Measurements from ENCODE around the gene NOTCH2.

- no peak for TF ChIP-seq EZH2phosphoT487 (IDR thresholded peaks at IDR 0.05)
- TF ChIP-seq, protein P1, sequence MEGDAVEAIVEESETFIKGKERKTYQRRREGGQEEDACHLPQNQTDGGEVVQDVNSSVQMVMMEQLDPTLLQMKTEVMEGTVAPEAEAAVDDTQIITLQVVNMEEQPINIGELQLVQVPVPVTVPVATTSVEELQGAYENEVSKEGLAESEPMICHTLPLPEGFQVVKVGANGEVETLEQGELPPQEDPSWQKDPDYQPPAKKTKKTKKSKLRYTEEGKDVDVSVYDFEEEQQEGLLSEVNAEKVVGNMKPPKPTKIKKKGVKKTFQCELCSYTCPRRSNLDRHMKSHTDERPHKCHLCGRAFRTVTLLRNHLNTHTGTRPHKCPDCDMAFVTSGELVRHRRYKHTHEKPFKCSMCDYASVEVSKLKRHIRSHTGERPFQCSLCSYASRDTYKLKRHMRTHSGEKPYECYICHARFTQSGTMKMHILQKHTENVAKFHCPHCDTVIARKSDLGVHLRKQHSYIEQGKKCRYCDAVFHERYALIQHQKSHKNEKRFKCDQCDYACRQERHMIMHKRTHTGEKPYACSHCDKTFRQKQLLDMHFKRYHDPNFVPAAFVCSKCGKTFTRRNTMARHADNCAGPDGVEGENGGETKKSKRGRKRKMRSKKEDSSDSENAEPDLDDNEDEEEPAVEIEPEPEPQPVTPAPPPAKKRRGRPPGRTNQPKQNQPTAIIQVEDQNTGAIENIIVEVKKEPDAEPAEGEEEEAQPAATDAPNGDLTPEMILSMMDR (IDR thresholded peaks at IDR 0.05): peak; percentile 79
Measured at GRCh38 chr1:119885903-119886783, 183.3 kb downstream of the NOTCH2 start.
